GM18909 (cell line): ENCODE results near the gene PID1.

Source experiments
- ATAC-seq: cut with Tn5 transposase; IDR thresholded peaks from one replicate; pipeline ENCODE4 v1.9.1; 2021; ENCODE audit warnings: mild to moderate bottlenecking; ENCODE audit not compliant: unreplicated experiment, poor library complexity

Gene PID1

DNA sequence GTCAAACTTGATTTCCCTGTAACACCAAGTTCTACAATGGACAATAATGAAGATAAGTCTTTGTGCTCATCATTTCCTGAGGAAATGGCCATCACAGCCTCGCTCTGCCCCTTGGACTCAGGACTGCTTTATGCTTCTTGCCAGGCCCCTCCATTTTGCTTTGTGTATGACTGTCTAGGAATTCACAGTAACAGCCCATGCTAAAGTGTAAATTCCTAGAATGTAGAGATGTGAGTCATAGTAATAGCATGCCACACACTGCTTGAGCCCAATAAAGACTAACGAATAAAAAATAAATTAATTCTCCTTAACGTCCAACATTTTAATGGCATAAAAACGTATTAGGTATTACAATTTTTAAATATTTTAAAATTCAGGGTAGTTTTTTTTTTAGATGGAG lies 226.5 kb downstream of the PID1 start:
- ATAC-seq, result no peak

GRCh38 chr2:229043681-229044080 lies 227.4 kb downstream of the PID1 start:
- ATAC-seq, result no peak

DNA sequence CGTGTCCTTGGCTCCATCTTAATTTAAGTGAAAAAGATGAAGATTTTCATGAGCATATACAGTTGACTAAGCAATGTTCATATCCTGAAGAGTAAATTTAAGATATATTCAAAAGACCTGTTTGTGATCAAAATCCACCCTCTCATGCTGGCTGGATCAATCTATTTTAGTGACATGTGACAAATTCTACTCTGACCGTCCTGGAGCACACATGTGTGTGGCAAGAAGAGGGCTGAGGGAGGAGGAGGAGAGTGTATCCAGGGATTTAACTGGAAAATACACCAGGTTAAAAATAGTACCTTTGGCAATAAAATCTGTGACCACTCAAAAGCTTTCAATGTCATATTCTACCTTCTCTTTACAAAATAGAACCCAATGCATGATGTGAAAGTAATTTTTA lies 228.7 kb downstream of the PID1 start:
- ATAC-seq, result no peak

GRCh38 chr2:229041691-229042090 lies 229.4 kb downstream of the PID1 start:
- no peak for ATAC-seq

- ATAC-seq, result no peak
These were observed 233.5 kb downstream of the PID1 start for GRCh38 chr2:229037621-229038020.

GRCh38 chr2:229033816-229034215 lies 237.3 kb downstream of the PID1 start:
- no peak for ATAC-seq

GRCh38 chr2:229032608-229033234 lies 238.4 kb downstream of the PID1 start:
- ATAC-seq, result no peak

DNA sequence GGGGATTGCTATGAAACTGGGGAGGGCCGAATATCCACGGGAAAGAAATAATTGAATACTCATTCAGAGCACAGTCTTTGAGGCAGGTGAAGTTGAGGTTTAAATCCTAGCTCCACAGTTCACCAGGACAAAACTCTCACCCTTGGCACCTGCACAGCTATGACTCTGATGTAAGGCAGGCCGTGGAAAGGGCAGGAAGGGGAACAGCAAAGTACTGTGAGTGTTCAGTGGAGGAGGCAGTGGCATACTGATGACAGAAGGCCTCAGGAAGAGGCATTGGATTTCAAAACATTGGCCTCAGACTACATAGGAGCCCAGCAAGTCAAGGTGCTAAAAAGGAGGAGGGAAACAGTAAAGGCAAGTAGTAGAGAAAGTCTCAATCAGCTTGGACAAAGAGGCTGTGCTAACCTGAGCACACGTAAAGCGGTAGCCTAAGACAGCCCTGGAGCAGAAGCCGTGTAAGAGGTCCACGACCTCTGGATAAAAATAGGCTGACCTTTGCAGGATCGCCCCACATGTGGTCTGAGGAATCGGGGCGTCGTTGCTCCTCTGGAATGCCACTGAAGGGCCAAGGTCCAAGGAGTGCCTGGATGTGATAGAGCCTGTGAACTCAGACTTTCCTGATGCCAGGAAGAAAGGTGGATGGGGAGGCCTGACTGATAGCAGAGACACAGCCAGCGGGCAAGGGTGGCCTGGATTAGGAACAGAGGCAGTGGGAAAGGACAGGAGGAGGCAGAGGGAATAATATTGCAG lies 243.6 kb downstream of the PID1 start:
- no peak for ATAC-seq

- ATAC-seq, result no peak
These were observed 245.4 kb downstream of the PID1 start for GRCh38 chr2:229025653-229026052.

- ATAC-seq, result no peak
These were observed 248.4 kb downstream of the PID1 start for GRCh38 chr2:229022652-229023051.

DNA sequence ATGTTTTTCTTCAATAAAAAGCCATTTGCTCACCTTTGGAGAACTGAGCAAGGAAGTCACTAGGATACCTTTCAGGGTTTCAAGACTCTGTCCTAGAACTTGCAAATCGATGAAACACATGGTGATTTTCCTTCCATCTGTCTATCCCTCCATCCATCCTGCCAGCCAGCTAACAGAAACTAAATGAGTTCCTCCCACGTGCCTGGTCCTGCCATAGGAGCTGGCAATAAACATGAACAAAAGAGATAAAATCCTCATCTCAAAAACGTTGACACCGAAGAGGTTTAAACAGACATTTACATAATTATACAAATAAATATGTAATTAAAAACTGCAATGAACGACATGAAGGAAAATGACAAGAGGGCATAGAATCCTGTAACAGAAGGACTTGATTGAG lies 249.0 kb downstream of the PID1 start:
- ATAC-seq, result no peak

DNA sequence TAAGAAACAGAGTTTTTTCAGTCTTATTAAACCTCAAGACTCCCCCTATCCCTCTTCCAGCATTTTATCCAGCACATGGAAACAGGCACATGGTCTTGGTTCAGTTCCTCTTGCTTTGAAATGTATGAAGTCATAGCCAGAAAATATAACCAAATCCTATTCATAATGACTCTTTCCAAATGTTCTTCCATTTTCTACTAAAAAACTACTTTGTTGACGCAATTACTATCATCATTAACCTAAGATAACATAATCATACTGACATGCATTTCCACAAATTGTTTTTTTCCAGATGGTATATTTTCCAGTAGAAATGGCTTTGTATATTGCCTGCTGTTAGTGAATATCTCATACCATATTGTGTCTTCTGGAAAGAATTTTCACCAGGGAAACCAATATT lies 261.3 kb downstream of the PID1 start:
- no peak for ATAC-seq

- no peak for ATAC-seq
These were observed 267.8 kb downstream of the PID1 start for GRCh38 chr2:229003256-229003655.

GRCh38 chr2:229001196-229001595 lies 269.9 kb downstream of the PID1 start:
- ATAC-seq, result no peak

GRCh38 chr2:228999326-228999725 lies 271.8 kb downstream of the PID1 start:
- ATAC-seq, result no peak

GRCh38 chr2:228988786-228989185 lies 282.3 kb downstream of the PID1 start:
- ATAC-seq, result no peak

GRCh38 chr2:228987441-228988155 lies 283.5 kb downstream of the PID1 start:
- ATAC-seq, result no peak

DNA sequence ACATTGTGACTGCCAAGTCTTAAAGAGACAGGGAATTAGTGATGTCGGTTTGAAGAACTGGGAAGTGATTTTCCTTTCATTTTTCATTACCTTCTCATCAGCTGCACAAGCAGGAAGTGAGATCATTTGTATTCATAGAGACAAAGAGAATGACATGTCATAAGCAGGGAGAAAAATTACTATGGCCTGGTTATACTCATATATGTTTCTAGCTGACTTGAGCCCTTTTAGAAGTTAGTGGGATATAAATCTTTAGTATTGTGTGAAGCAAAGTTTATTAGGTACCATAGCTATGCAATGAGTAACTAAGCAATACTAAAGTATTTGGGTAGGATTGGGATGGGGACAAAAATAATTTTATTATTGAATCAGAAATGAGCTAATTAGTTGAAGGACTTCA lies 284.1 kb downstream of the PID1 start:
- no peak for ATAC-seq

DNA sequence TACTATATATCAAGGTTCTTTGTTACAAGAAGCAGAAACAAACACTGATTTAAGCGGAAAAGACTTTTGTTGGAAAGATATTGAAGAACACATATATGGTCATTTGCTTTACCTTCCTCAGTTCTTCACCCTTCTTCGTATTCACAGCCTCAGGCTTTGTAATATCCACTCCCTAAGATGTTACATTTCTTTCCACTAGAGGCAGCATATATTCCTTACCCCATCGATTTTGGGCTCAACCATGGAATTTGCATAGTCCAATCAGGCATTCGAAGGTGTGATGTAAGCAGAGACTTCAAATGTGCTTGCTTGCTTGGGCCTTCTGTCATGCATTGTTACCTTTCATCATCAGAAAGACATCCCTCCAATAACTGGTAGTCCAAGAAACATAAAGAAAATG lies 287.4 kb downstream of the PID1 start:
- no peak for ATAC-seq

DNA sequence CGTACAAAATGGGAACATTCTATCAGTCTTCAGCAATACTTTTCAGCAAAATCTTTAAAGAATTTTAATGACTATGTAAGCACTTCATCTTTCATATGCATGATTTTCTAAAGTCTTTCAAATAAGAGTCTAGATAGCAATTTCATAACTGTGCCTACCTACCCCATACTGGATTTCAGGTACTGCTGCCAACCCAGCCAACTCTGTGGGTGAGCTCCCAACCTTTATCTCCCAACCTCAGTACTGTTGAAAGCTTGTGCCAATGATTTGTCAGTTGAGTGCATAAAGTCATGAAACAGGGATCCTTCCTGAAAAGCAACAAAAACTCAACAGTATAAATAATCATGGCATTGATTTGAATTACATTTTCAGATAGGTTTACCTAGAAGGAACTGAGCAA lies 296.9 kb downstream of the PID1 start:
- no peak for ATAC-seq
